Inflammatory macrophage (primary cell): ENCODE data around the gene LRRC28.
A peak's percentile ranks its signal among the peaks of the same experiment; 100 is the strongest.

Source experiments
- DNase-seq, 2 donors: peaks; one replicate each; pipeline ENCODE4 v3.0.0-alpha.2; 2020 to 2022

LRRC28 gene

DNA sequence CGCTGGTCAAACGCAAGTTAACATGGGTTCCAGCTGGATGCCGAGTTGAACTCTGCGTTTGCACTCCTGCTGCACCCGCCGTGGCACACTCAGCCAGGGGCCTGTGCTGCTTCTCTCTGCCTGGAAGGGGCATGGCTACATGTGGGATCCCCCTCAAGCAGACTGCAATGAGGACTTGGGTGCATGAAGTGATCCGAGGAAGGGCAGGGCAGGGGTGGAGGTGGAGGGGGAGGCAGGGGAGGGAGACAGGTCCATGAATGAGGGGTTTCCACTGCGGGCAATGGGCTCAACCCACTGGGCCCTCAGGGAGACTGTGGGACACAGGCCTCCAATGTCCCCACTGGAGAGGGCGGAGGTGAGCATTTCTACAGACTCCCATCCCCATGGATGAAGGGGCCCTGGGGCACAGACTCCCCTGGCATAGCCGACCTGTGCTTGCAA is 172.9 kb downstream of the LRRC28 start:
- no peak for DNase-seq

DNA sequence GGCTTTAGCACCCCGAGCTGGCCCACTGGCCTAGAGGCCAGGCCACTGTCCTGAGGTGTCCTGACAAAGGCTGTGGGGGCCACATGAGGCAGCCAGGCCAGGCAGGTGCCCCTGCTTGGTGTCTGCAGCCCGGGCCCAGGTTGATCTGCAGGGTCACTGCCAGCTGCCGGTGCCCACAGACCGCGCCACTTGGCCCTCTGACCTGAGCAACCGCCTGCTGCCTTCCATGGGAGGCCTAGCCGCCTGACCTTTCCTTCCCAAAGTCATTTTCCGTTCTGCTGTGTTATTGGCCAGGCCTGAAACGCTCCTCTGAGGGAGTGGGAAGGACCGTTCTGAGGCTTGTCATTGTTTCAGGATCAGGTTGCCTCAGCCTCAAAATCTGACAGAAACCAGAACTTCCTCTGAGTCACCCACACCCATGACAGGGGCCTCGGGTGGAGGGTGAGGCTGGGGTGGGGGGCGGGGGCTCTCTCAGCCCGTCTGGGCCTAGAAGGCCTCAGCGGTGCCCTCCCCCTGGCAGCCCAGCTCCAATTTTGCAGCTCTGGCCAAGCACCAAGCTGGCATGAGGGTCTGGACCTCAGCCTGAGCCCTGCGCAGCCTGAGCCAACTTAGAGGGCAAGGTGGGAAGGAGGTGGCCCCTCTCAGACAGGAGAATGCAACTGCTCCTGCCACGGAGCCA is 173.8 kb downstream of the LRRC28 start:
- peak; percentile 96 to 97 for DNase-seq

DNA sequence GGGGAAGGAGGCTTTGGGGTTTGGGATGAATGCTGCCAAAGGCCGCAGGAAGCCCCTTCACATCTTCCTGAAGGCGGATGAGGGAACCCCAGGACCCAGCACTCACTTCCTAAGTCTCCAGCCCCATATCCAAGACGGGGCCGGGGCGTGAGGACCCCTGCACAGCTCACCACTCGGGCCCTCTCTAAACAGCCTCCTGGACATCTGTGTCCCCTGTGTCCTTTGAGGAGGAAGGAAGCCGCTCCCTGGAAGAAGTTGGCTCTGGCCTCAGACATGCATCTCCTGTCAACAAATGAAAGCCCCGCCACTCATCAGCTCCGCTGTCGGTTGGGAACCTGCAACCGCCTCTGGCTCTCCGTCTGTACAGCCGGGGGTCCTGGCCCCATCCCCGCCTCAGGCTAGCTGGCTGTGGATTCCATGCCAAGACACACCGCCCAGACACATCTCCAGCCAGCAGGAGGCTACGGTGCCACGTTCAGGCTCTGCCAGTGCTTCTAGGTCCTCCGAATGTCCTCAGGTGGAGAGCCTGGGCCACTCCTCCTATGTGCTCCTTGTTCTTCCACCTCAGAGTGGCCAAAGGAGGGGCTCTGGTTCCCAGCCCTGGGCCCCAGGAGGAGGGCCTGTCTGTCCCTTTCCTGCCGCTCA is 174.5 kb downstream of the LRRC28 start:
- no peak for DNase-seq

GRCh38 chr15:99426431-99427105 is 175.3 kb downstream of the LRRC28 start:
- no peak for DNase-seq

- no peak for DNase-seq
These were observed 175.9 kb downstream of the LRRC28 start for GRCh38 chr15:99427210-99427609.

GRCh38 chr15:99427668-99428361 is 176.5 kb downstream of the LRRC28 start:
- DNase-seq, result no peak

GRCh38 chr15:99429681-99430081 is 178.4 kb downstream of the LRRC28 start:
- no peak for DNase-seq

DNA sequence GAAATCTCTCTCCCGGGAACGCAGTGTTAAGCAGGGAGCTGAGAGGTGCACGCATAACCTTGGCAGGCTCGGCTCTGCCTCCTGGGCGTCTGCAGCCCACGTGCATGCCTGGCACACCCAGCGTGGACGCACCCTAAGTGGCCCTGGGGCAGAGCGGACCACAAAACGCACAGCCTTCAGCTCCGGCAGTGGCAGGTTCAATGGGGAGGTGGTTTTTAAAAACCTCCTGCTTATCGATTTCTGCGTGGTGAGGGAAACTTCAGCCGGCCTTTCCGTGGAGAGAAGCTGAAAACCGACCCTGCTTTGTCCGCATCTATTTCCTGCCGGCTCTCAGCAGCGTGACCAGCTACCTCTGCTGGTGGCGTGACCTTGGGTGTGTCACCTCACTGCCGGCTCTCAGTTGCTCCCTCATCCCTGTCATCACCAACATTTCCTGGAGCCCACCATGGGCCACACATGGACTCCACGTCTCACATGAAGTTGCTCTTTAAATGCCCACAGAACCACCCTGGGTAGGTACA is 179.7 kb downstream of the LRRC28 start:
- no peak for DNase-seq

DNA sequence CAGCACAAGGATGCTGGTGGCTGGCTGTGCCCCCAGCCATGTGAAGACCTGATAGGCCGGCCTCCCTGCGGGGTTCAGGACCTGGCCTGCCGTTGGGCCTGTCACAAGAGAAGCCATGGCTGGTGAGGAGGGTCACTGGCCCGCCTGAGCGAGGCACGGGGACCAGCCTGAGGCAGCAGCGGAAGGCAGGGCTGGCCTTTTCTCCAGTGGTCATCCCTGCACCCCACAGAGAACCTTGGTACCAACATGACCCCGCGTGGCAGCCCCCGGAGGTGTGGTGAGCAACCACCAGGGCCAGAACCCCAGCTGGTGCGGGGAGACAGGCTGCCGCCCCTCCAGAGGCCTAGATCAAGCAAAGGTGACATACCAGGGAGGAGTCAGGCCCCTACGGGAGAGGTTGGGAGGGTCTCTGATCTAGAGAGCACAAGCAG is 180.4 kb downstream of the LRRC28 start:
- no peak for DNase-seq

- no peak for DNase-seq
These were observed 181.2 kb downstream of the LRRC28 start for GRCh38 chr15:99432271-99433025.

GRCh38 chr15:99433026-99433756 is 181.9 kb downstream of the LRRC28 start:
- DNase-seq, result peak; percentile 76 to 81

DNA sequence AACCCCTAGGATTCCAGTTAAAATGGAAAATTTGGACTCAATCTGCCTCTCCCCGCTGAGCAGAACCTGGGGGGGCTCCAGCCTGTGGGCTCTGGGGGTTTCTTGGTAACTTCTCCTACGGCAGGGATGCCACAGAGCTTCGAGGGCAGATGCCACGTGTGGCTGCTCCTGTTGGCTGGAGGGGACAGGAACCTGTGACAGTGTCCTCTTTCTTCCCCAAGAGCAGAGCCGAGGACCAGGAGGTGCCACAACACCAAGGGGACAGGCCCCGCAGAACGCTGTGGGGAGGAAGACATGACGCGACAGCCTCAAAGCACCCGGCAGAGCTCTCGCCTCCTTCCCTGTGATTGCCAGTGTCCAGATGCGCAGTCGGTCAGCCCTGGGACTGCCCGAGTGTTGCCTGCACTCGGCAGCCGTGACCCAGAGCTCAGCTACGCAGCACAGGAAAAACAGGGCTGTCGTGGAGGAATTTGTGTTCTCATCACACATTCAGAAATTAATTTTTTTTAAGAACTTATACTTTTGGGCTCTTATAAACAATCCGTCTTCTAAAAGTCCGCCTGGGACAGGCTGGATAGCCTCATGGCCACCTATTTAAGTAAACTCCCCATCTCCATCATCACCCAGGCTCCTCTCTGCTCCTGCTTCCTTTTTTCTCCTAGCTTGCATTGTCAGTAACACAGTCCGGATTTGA is 182.6 kb downstream of the LRRC28 start:
- no peak for DNase-seq

- no peak for DNase-seq
These were observed 183.3 kb downstream of the LRRC28 start for GRCh38 chr15:99434506-99435112.

DNA sequence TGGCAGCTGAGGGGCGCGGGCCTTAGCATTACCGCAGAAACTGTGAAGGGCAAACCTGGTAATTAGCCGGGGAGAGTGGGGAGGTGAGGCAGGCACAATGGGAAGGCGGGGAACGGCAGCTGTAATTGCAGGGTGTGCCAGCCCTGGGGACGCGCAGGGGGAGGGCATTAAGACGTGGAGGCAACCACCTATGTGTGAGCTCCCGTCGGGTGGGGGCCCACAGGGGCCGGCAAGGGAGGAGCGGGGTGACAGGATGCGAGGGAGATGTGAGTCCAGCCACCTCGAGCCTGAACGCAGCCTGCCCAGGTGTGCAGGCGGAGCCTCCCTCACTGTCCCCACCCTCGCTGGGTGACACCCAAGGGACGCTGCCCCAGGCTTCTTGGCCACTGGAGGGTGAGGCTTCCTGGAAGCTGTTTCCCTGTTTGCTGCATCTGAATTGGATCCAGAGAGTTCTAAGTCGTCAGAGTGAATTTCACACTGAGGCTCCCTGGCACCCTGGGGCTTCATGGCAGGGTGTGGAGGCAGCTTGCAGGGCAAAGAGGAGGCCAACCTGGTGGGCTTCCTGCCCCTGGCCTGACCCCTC is 183.9 kb downstream of the LRRC28 start:
- no peak for DNase-seq

DNA sequence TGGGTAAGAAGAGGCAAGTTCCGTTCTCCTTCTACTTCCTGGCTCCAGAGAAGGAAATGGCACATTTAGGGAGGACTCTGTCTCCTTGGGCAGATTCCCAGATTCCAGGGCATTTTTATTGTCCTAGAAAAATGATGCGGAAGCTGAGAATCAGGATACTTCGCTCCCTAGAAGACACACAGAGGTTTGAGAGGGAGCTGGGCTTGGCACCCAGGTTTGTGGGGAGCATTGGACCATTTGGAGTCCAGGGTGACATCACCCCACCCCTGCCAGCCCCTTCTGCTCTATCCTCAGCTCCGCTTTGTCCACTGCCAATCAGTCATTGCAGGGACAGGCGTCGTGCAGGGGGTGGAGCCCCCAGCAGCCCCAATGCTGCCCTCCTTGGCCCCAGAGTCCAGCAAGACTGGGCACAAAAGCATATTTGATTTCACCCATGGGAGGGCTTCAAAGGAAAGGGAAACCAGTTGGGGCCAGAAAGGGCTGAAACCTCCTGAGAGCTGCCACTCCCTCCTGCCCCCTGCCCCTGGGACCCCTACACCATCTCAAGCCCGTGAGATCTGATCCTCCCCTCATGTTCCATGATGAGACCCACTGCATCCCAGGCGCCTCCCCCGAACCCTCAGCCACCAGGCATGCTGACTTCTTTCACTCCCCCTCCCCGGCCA is 184.7 kb downstream of the LRRC28 start:
- no peak for DNase-seq

DNA sequence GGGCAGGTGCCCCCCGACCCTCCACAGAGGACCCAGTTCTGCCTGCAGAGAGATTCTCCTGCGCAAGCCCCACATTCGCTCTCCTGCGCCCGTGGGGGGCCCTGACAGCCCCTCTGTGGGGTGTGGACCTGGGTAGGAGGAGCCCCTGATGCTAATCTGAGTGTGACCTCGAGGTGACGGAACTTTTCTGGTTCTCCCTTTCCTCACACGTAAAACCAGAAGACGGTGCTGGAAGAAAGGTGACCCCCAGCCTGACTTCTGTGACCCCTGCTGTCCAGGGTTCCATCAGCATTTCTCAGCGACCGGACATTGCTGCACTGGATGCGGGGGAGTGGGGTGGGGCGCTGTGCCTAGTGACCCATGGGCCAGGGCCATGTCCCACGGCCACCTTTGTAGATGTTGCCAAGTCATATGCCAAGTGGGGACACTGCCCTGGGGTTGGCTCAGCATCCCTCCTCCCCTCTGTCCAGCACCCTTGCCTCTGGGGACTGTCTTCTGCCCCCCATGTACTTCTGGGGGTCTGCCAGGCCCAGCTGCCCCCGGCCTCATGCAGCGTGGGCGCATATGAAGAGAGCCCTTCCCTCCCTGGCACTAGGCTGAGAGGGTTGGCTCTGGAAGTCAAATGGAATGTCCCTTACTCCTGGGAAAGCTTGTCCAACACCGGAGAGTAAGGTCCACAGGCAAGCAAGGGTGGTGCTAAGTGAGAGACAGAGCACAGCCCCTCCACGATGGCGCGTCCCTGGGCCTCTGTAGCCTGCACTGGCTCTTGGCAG is 185.4 kb downstream of the LRRC28 start:
- no peak for DNase-seq

DNA sequence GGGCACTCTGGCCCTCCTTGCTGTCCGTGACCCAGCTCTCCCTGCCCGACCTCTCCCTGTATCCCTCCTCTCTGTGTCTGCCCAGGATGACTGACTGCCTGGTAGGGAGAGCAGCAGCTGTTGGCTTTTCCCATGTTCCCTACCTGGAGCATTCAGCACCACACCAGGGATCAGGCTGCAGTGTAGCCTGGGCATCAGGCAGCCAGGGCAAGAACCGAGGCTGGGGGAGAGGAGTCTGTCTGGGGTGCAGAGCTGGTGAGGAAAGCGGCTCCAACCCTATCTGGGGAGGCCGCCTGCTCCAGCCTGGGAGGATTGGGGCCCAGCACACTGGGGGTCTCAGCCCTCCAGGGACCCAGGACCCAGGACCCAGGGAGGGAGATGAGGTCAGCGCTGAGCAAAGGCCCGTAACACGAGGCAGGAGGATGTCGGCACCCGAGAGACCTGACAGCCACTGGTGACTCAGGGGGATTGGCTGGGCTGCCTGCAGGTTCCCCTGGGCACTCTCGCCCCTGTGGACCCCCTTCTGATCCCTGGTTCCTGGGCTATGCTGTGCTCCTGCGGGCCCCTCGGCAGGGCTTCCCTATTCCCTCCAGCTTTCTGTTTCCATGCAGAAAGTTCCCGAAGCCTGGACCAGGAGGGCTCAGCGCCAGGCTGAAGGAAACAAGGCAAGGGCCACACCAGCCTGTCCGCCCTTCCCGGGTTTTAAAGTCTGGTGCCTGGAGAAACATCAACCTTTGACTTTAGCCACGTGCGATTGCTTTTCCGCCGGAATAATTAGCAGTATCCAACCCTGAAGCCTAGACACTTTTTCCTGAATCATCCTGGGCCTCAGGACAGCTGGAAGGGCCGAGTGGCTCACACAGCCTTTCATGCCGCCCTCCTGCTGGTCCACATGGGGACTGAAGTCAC is 186.3 kb downstream of the LRRC28 start:
- DNase-seq, result no peak

- DNase-seq, result no peak
These were observed 186.9 kb downstream of the LRRC28 start for GRCh38 chr15:99438224-99438585.
